ENCODE measurements around the gene NPIPB9.
"Not testable (repeated sequence)": the region's sequence is repeated elsewhere in the genome, so short reads cannot be mapped to it uniquely, and the experiment has no call there.

Gene NPIPB9

DNA sequence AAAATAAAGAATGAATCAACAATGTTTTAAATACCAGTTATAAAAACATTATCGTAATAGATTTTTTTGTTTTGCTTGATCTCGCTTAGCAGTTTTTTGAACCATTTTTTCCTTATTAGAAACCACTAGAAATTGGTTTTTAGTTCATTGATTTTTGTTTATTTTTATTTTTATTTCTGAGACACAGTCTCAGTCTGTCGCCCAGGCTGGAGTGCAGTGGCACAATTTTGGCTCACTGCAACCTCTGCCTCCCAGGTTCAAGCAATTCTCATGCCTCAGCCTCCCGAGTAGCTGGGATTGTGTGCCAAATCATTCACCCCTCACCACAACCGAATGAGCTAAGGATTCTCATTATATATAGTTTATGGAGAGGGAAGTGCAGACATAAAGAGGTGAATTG lies at the start of gene NPIPB9:
TSS of gene NPIPB9 (plus strand) at position 301 of the 400 bp plus-strand sequence.
- not testable (repeated sequence) for FAIRE-seq

DNA sequence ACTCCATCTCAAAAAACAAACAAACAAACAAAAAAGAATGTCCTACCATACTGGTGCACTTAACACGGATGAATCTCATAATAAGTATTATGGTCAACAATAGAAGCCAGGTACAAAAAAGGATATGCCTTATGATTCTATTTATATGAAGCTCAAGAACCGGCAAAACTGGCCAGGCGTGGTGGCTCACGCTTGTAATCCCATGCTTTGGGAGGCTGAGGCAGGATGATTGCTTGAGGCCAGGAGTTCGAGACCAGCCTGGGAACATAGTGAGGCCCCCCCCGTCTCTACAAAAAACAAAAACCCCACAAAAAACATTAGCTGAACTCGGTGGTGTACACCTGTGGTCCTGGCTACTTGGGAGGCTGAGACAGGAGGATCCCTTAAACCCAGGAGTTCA lies 47.3 kb upstream of the NPIPB9 start:
- FAIRE-seq: not testable (repeated sequence)

- FAIRE-seq: not testable (repeated sequence)
Measured at GRCh38 chr16:28711220-28712083, 40.1 kb upstream of the NPIPB9 start, which contains the start of gene EIF3C. Gene EIF3C, plus strand, starts transcription at chr16:28711464. Its CDS starts 223 bp downstream, at chr16:28711687.

GRCh38 chr16:28722852-28723650 lies 28.5 kb upstream of the NPIPB9 start:
- FAIRE-seq: not testable (repeated sequence)

DNA sequence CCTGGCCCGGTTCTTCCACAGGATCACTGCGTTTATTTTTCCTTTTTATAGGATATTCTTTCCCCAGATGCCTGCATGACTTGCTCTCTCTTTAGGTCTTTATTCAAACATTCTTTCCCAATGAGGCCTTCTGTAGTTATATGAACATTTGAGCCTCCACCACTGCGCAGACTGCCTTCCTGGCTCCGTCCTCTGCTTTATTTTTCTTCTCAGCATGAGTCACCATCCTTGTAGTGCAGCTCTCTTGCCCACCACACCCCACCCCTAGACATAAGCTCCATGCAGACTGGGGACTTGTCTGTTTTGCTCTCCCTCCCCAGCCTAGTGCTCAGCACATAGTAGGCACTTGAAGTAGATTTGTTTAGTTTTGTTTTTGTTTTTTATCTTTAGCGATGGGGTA lies 20.3 kb upstream of the NPIPB9 start:
- not testable (repeated sequence) for FAIRE-seq

DNA sequence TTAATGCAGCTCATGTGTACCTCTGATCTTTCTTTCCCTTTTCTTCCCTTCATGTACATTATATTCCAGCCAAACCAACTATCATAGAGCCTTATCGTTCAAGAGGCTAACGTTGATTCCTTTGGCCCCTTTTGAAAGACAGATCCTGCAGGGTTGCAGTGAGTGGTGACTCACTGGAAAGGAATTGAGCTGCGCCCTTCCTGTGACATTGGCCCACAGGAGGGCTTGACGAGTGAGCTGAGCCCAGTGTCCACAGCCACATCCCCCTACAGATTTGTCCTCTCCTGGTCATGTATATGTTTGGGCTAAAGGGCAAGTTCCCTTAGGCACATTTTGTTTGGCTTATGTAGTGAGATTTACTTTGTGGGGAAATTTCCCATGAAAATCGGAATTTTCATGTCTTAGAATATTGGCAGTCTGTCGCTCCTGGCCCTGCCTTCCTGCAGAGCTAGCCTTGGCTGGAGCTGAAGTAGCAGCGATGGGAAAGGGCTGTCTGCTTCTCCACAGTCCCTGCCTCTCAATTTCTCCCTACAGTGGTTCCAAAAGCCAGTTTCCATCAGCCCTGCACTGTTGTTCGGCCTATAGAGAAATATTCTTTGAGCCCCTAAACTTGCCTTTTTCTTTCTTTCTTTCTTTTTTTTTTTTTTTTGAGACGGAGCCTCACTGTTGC lies 19.0 kb upstream of the NPIPB9 start:
- FAIRE-seq: not testable (repeated sequence)

- FAIRE-seq: not testable (repeated sequence)
Measured at GRCh38 chr16:28739787-28740186, 11.8 kb upstream of the NPIPB9 start.

DNA sequence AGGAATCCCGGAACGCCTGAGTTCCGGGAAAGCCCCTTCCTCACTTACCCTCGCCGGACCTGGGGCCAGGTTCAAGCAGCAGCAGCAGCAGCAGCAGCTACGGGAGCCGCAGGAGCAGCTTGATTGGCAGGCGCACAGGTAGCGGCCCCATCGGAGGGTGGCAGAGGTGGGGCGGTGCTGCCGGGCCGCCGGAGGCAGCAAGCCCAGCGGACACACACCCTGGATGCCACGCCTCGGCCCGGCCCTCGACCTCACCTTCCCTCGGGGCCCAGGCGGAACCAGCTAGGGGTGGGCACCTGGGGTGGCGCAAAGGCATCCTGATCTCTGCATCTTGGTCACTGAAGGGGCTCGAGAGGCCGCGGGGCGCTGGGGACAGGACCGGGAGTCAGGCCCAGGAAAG lies 11.0 kb upstream of the NPIPB9 start:
- FAIRE-seq: not testable (repeated sequence)

DNA sequence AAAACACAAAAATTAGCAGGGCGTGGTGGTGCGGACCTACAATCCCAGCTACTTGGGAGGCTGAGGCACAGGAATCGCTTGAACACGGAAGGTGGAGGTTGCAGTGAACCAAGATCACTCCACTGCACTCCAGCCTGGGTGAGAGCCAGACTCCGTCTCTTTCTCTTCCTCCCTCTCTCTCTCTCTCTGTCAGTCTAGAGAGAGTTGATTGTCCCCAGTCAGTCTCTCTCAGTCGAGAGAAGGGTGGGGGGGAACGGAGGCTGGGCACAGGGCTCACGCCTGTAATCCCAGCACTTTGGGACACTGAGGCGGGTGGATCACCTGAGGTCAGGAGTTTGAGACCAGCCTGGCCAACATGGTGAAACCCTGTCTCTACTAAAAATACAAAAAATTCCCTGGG lies 10.3 kb upstream of the NPIPB9 start:
- not testable (repeated sequence) for FAIRE-seq

DNA sequence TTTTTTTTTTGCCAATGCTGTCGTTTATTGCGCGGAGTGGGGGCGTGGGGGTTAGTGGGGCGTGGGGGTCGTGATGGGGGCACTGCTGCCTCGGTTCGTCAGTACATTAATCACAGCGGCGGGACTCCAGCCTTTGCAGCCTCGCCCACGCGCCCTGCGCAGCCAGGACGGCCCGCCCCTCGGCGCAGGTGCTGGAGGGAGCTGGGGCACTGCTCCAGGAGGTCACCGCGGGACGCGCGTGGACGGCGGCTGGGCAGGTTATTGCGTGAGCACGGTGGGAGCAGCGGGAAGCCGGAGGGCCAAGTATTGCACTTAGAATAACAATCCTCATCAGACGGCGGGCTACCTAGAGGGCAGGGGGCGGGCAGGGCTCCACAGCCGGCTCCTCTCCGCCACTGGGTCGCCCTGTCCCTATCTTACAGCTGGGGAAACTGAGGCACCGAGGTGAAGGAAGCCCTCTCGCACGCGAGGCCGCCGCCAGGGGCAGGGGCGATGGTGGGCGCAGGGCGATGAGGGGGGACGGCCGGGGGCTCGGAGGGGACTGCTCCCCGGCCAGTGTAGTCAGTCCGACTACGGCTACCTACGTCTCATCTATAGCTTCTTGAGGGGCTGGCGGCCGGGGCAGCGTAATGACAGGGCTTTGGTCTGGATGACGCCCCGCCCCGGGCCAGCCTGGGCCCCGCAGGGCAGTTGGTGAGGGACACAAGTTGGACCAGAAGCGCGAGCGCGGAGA lies 4.8 kb upstream of the NPIPB9 start:
- FAIRE-seq: not testable (repeated sequence)

DNA sequence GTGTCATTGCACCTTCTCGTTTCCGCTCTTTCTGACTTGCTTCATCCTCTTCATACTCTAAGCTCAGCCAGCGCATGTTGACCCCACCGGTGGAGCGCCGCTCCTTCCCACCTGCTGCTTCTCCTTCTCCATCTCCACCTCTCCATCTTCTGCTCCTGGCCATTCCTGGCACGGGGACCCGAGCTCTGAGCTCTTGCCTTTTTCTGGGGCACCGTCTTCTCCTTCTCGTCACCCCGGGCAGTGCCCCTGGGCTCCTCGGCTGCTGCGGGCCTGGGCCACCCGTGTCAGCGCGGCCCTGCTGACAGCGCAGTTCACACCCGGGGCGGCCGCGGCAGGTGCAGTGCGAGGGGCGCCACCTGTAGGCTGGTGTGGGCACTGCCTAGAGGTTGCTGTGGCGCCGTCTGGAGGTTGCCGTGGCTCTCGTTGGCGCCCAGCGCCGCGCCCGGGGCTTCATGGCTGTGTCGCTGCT lies 1.6 kb upstream of the NPIPB9 start:
- FAIRE-seq: not testable (repeated sequence)

- FAIRE-seq: not testable (repeated sequence)
Measured at GRCh38 chr16:28750469-28751067, 1.0 kb upstream of the NPIPB9 start.

DNA sequence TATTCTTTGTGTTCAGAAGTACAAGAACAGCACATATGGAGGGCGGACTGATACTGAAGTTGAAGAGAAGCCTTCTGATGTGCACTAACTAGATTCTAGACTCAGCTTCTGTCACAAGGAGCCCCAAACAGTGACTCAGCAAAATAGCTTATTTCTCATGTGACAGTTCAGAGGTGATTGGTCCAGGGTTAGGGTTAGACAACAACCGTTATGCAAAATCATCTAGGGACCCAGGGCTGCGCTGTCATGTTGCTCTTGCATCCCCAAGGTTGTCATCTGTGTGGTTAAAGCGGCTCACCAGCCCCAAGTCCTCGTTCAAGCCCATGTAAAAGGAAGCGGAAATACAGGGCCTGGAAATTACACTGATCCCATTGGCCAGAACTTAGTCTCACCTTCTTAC lies 30.1 kb downstream of the NPIPB9 start:
- not testable (repeated sequence) for FAIRE-seq

GRCh38 chr16:28782357-28782756 lies 30.8 kb downstream of the NPIPB9 start:
- FAIRE-seq: not testable (repeated sequence)

DNA sequence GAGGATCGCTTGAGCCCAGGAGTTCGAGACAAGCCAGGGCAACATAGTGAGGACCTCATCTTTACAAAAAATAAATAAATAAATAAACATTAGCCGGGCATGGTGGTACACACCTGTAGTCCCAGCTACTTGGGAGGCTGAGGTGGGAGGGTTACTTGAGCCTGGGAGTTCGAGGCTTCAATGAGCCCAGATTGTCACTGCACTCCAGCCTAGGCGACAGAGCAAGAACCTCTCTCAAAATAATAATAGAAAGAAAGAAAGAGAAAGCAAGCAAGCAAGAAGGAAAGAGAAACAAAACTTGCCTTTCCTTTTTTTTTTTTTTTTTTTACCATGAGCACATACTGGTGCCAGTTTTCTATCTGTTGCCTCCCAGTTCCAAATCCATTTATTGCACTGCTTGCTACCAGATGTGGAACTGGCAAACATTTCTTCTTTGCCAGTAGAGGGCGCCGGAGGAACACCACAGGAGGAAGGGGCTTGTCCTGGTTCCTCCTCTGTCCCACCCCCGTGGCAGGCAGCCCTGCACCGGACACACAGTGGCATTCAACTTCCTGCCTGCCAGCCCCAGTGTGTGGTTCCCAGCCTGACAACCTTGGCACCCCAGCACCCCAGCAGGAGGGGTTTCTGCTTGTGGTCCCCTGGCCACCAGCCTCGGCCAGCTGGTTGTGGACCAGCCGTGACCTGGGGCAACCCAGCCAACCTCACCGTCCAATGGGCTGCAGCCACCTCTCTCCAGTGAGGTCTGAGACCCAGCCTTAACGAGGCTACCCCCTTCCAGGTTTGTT lies 50.8 kb downstream of the NPIPB9 start:
- not testable (repeated sequence) for FAIRE-seq

GRCh38 chr16:28807445-28808120 lies 56.0 kb downstream of the NPIPB9 start:
- not testable (repeated sequence) for FAIRE-seq

DNA sequence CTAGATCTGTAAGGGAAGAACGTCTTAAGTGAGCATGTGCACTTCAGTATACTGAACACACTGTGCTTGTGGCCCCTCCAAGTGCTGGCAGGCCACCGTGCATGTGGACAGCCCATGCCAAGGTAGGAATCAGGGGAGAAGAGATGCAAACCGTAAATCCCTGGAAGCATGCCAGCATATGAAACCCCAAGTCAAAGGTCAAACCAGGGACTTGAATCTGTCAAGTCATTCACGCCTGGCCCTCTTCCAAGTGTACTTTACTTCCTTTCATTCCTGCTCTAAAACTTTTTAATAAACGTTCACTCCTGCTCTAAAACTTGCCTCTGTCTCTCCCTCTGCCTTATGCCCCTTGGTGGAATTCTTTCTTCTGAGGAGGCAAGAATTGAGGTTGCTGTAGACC lies 68.4 kb downstream of the NPIPB9 start:
- no peak for FAIRE-seq

DNA sequence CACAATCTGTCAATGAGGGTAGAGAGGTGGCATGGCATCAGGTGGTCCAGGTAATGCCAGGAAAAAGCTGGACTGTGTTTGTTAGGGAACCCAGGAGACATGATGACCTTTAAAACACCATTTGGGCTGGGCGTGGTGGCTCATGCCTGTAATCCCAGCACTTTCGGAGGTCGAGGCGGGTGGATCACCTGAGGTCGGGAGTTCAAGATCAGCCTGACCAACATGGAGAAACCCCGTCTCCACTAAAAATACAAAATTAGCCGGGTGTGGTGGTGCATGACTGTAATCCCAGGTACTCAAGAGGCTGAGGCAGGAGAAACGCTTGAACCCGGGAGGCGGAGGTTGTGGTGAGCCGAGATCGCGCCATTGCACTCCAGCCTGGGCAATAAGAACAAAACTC lies 69.0 kb downstream of the NPIPB9 start:
- not testable (repeated sequence) for FAIRE-seq

GRCh38 chr16:28821874-28822519 lies 70.4 kb downstream of the NPIPB9 start:
- FAIRE-seq: no peak
